Measurements from ENCODE around the gene ZNF219. TPM values are rescaled to one million over a fixed set of nuclear protein-coding genes. Genes with fewer than 3 reads are reported as not detected.

Gene ZNF219
- total and polyA plus RNA-seq, 2 of the 13 experiments (the other 11 are each of a cell fraction or from before 2014, with no cell fraction given) = 34.5 to 36.6 TPM

DNA sequence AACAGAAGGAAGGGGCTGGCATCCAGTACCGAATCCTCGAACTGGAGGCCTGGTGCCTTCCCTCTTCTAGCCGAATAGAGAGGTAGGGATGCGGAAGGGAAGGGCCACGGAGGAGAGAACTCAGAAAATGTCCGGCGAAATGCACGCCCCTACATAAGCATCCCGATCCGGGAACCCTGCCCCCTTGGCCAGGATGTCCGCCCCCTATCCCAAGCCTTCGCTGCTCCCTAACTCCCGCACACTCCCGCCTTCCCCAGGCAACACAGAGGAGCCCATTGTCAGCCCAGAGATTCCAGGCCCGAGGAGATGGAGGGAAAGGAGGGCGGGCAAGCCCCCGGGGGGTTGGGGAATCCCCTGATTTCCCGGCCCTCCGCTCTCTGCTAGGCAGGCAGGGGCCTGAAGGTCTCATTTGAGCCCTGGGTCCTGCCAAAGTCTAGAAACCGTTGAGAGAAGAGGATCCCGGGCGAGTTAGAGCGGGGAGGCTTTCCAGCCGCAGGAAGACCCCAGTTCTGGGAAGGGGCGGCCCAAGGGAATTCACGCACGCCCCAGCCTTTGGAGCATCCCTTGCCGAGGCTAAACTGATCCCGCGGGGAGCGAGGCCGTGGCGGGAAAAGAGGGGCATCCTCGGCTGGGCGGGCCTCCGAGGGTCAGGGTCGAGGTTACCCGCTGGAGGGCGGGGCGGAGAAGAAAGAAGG, 28.9 kb downstream of the ZNF219 start (continued):
- TF ChIP-seq, protein P1, sequence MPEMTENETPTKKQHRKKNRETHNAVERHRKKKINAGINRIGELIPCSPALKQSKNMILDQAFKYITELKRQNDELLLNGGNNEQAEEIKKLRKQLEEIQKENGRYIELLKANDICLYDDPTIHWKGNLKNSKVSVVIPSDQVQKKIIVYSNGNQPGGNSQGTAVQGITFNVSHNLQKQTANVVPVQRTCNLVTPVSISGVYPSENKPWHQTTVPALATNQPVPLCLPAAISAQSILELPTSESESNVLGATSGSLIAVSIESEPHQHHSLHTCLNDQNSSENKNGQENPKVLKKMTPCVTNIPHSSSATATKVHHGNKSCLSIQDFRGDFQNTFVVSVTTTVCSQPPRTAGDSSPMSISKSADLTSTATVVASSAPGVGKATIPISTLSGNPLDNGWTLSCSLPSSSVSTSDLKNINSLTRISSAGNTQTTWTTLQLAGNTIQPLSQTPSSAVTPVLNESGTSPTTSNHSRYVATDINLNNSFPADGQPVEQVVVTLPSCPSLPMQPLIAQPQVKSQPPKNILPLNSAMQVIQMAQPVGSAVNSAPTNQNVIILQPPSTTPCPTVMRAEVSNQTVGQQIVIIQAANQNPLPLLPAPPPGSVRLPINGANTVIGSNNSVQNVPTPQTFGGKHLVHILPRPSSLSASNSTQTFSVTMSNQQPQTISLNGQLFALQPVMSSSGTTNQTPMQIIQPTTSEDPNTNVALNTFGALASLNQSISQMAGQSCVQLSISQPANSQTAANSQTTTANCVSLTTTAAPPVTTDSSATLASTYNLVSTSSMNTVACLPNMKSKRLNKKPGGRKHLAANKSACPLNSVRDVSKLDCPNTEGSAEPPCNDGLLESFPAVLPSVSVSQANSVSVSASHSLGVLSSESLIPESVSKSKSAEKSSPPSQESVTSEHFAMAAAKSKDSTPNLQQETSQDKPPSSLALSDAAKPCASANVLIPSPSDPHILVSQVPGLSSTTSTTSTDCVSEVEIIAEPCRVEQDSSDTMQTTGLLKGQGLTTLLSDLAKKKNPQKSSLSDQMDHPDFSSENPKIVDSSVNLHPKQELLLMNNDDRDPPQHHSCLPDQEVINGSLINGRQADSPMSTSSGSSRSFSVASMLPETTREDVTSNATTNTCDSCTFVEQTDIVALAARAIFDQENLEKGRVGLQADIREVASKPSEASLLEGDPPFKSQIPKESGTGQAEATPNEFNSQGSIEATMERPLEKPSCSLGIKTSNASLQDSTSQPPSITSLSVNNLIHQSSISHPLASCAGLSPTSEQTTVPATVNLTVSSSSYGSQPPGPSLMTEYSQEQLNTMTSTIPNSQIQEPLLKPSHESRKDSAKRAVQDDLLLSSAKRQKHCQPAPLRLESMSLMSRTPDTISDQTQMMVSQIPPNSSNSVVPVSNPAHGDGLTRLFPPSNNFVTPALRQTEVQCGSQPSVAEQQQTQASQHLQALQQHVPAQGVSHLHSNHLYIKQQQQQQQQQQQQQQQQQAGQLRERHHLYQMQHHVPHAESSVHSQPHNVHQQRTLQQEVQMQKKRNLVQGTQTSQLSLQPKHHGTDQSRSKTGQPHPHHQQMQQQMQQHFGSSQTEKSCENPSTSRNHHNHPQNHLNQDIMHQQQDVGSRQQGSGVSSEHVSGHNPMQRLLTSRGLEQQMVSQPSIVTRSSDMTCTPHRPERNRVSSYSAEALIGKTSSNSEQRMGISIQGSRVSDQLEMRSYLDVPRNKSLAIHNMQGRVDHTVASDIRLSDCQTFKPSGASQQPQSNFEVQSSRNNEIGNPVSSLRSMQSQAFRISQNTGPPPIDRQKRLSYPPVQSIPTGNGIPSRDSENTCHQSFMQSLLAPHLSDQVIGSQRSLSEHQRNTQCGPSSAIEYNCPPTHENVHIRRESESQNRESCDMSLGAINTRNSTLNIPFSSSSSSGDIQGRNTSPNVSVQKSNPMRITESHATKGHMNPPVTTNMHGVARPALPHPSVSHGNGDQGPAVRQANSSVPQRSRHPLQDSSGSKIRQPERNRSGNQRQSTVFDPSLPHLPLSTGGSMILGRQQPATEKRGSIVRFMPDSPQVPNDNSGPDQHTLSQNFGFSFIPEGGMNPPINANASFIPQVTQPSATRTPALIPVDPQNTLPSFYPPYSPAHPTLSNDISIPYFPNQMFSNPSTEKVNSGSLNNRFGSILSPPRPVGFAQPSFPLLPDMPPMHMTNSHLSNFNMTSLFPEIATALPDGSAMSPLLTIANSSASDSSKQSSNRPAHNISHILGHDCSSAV (CRISPR knock-in tag; IDR thresholded peaks at IDR 0.05; ENCODE audit: borderline replicate concordance) = no peak
- TF ChIP-seq ZC3H4 (CRISPR knock-in tag; IDR thresholded peaks at IDR 0.05; ENCODE audit: borderline replicate concordance) (no peak), SSRP1 (CRISPR knock-in tag; IDR thresholded peaks at IDR 0.05) (no peak), GTF2F1 (IDR thresholded peaks at IDR 0.05; ENCODE audit: low read length) (no peak), SMAD3 (CRISPR knock-in tag; IDR thresholded peaks at IDR 0.05) (no peak), ZNF790 (CRISPR knock-in tag; IDR thresholded peaks at IDR 0.05; ENCODE audit: borderline replicate concordance) (no peak), FOXO1 (CRISPR knock-in tag; IDR thresholded peaks at IDR 0.05) (no peak), ZNF343 (CRISPR knock-in tag; IDR thresholded peaks at IDR 0.05) (0 out of 2 replicates have a peak, but pooled peaks have one; percentile 55), FOXA3 (CRISPR knock-in tag; IDR thresholded peaks at IDR 0.05) (no peak), KAT7 (CRISPR knock-in tag; IDR thresholded peaks at IDR 0.05; ENCODE audit: borderline replicate concordance) (0 out of 2 replicates have a peak, but pooled peaks have one; percentile 1), SCMH1 (CRISPR knock-in tag; IDR thresholded peaks at IDR 0.05; ENCODE audit: borderline replicate concordance) (no peak), ZNF607 (CRISPR knock-in tag; IDR thresholded peaks at IDR 0.05; ENCODE audit: borderline replicate concordance) (peak; percentile 73), MXD4 (CRISPR knock-in tag; IDR thresholded peaks at IDR 0.05) (peak; percentile 31; the same call in 1 of the 2 replicates), ZSCAN12 (CRISPR knock-in tag; IDR thresholded peaks at IDR 0.05) (peak; percentile 20; the same call in 1 of the 2 replicates), ASH2L (IDR thresholded peaks at IDR 0.05; ENCODE audit: insufficient read length, low read depth, low read length) (no peak)
- TF ChIP-seq, protein P2, sequence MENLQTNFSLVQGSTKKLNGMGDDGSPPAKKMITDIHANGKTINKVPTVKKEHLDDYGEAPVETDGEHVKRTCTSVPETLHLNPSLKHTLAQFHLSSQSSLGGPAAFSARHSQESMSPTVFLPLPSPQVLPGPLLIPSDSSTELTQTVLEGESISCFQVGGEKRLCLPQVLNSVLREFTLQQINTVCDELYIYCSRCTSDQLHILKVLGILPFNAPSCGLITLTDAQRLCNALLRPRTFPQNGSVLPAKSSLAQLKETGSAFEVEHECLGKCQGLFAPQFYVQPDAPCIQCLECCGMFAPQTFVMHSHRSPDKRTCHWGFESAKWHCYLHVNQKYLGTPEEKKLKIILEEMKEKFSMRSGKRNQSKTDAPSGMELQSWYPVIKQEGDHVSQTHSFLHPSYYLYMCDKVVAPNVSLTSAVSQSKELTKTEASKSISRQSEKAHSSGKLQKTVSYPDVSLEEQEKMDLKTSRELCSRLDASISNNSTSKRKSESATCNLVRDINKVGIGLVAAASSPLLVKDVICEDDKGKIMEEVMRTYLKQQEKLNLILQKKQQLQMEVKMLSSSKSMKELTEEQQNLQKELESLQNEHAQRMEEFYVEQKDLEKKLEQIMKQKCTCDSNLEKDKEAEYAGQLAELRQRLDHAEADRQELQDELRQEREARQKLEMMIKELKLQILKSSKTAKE (CRISPR knock-in tag; IDR thresholded peaks at IDR 0.05; ENCODE audit: borderline replicate concordance) = peak; percentile 73; the same call in 1 of the 2 replicates
- TF ChIP-seq, protein P3, sequence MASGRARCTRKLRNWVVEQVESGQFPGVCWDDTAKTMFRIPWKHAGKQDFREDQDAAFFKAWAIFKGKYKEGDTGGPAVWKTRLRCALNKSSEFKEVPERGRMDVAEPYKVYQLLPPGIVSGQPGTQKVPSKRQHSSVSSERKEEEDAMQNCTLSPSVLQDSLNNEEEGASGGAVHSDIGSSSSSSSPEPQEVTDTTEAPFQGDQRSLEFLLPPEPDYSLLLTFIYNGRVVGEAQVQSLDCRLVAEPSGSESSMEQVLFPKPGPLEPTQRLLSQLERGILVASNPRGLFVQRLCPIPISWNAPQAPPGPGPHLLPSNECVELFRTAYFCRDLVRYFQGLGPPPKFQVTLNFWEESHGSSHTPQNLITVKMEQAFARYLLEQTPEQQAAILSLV (CRISPR knock-in tag; IDR thresholded peaks at IDR 0.05; ENCODE audit: borderline replicate concordance) = no peak

Data from HepG2 (cell line).